Lower leg skin (tissue), 4 donors: ENCODE measurements around the gene SCML2. TPM values are rescaled to one million over a fixed set of nuclear protein-coding genes. Genes with fewer than 3 reads are reported as not detected.

ENCODE experiments used
- DNase-seq, 2 donors: peaks; one replicate each; pipeline ENCODE4 v3.0.0-alpha.2; 2019; ENCODE audit warnings: low spot score in 2 of 2
- H3K4me3 ChIP-seq: fragments of 200-600 bp; sonication (generic); 2 replicates; pipeline ENCODE4 v1.5.1; 2017; ENCODE audit warnings: mild to moderate bottlenecking, low read depth; ENCODE audit not compliant: poor library complexity, severe bottlenecking
- CTCF ChIP-seq, 3 donors: fragments of 450-650 bp; IDR thresholded peaks; one replicate each; pipeline ENCODE4 v1.5.1; 2016; ENCODE audit warnings: antibody characterized with exemption in 3 of 3, mild to moderate bottlenecking in 3 of 3, moderate library complexity in 2 of 3
- POLR2A ChIP-seq, 2 donors: fragments of 450-650 bp; IDR thresholded peaks; one replicate each; pipeline ENCODE4 v1.6.1; 2016 to 2017; ENCODE audit warnings: antibody characterized with exemption in 2 of 2, mild to moderate bottlenecking in 1 of 2, moderate library complexity in 1 of 2
- WGBS, 2 donors: methylation state at CpG; one replicate each; pipeline ENCODE4 v1.1.5; 2018; 5-methylcytosine and 5-hydroxymethylcytosine counted together
- intact Hi-C: fragments of 100-400 bp; cut with DNase I; formaldehyde crosslinking; loops from one replicate; pipeline ENCODE4 v1.15.0; 2023; ENCODE audit warnings: low total_unique reads
- total RNA-seq, 4 donors: library from RNA; depleted of rRNA; stranded (reverse); fragments of >200 nt; gene quantifications; one replicate each; pipeline ENCODE4 v1.1.0, GENCODE V29; 2016

Gene SCML2
- total RNA-seq, result 1 to 10 TPM; 1.9 to 5.4 (median 3.5) TPM

- intact Hi-C loops, result no loop called here
- H3K4me3 ChIP-seq, result peak within 1 kb of the TSS; percentile 53
- no peak for DNase-seq
- no peak for TF ChIP-seq POLR2A (IDR thresholded peaks at IDR 0.05)
- TF ChIP-seq CTCF (IDR thresholded peaks at IDR 0.05), result no peak
- WGBS, 2 donors, result 2 to 27% methylated on average over 6 to 57 of the region's 92 CpGs
Measured at GRCh38 chrX:18354369-18355223, at the start of gene SCML2. Gene SCML2, minus strand, starts transcription at chrX:18354688. Its CDS starts 20,617 bp downstream, at chrX:18334071.

GRCh38 chrX:18401848-18402213, 47.3 kb upstream of the SCML2 start:
- intact Hi-C loops, result no loop called here
- no peak for TF ChIP-seq CTCF (IDR thresholded peaks at IDR 0.05)
- no peak for TF ChIP-seq POLR2A (IDR thresholded peaks at IDR 0.05)
- H3K4me3 ChIP-seq, result no peak overlapping the region
- no peak for DNase-seq
- 63 to 84% methylated on average over 4 of the region's 4 CpGs for WGBS, 2 donors

GRCh38 chrX:18394477-18394876, 40.0 kb upstream of the SCML2 start:
- intact Hi-C loops, result loop anchor here (10.0 kb wide), 1 partner anchor 940 kb away; no protein-coding TSS in a partner anchor
- no peak for TF ChIP-seq CTCF (IDR thresholded peaks at IDR 0.05)
- no peak for TF ChIP-seq POLR2A (IDR thresholded peaks at IDR 0.05)
- 65 to 68% methylated on average over 11 of the region's 11 CpGs for WGBS, 2 donors
- H3K4me3 ChIP-seq, result no peak overlapping the region
- DNase-seq, result no peak

- peak in 1 of 3 donors; percentile 30 for TF ChIP-seq CTCF (IDR thresholded peaks at IDR 0.05)
- no peak for TF ChIP-seq POLR2A (IDR thresholded peaks at IDR 0.05)
- 17 to 28% methylated on average over 8 to 9 of the region's 9 CpGs for WGBS, 2 donors
- intact Hi-C loops, result loop anchor here (10.0 kb wide), 1 partner anchor 944 kb away; no protein-coding TSS in a partner anchor
- H3K4me3 ChIP-seq, result no peak overlapping the region
- DNase-seq, result peak; percentile 54 to 94
Measured at GRCh38 chrX:18390941-18391538, 36.6 kb upstream of the SCML2 start.

GRCh38 chrX:18389966-18390365, 35.5 kb upstream of the SCML2 start:
- no peak overlapping the region for H3K4me3 ChIP-seq
- WGBS, 2 donors, result 39 to 64% methylated on average over 3 of the region's 3 CpGs
- DNase-seq, result no peak
- intact Hi-C loops, result loop anchor here (10.0 kb wide), 1 partner anchor 945 kb away; no protein-coding TSS in a partner anchor
- no peak for TF ChIP-seq POLR2A (IDR thresholded peaks at IDR 0.05)
- no peak for TF ChIP-seq CTCF (IDR thresholded peaks at IDR 0.05)
